ENCODE results near the gene ZG16B.

The ZG16B gene

GRCh38 chr16:2819939-2820835 lies 9.9 kb upstream of the ZG16B start:
- TF ChIP-seq CSDC2 (CRISPR knock-in tag; IDR thresholded peaks at IDR 0.05) (no peak), ZNF565 (CRISPR knock-in tag; conservative IDR thresholded peaks at IDR 0.05; ENCODE audit: low read depth) (no peak), ZNF8 (CRISPR knock-in tag; IDR thresholded peaks at IDR 0.05) (no peak), ARNTL (CRISPR knock-in tag; IDR thresholded peaks at IDR 0.05; ENCODE audit: borderline replicate concordance, low read depth) (no peak), TCF4 (CRISPR knock-in tag; IDR thresholded peaks at IDR 0.05; ENCODE audit: borderline replicate concordance) (no peak), BACH2 (CRISPR knock-in tag; IDR thresholded peaks at IDR 0.05; ENCODE audit: borderline replicate concordance) (no peak), CSRNP3 (CRISPR knock-in tag; IDR thresholded peaks at IDR 0.05) (no peak), GLIS3 (CRISPR knock-in tag; IDR thresholded peaks at IDR 0.05) (no peak), ESRRG (CRISPR knock-in tag; IDR thresholded peaks at IDR 0.05) (no peak), ZFP3 (CRISPR knock-in tag; IDR thresholded peaks at IDR 0.05) (no peak), ZC3H10 (CRISPR knock-in tag; IDR thresholded peaks at IDR 0.05) (no peak), TOX (CRISPR knock-in tag; IDR thresholded peaks at IDR 0.05; ENCODE audit: borderline replicate concordance) (no peak), SNAI2 (CRISPR knock-in tag; IDR thresholded peaks at IDR 0.05) (no peak), ZNF70 (CRISPR knock-in tag; IDR thresholded peaks at IDR 0.05) (no peak), ZFP30 (CRISPR knock-in tag; IDR thresholded peaks at IDR 0.05) (no peak), PPARA (CRISPR knock-in tag; IDR thresholded peaks at IDR 0.05; ENCODE audit: borderline replicate concordance) (no peak)
- TF ChIP-seq, protein P1, sequence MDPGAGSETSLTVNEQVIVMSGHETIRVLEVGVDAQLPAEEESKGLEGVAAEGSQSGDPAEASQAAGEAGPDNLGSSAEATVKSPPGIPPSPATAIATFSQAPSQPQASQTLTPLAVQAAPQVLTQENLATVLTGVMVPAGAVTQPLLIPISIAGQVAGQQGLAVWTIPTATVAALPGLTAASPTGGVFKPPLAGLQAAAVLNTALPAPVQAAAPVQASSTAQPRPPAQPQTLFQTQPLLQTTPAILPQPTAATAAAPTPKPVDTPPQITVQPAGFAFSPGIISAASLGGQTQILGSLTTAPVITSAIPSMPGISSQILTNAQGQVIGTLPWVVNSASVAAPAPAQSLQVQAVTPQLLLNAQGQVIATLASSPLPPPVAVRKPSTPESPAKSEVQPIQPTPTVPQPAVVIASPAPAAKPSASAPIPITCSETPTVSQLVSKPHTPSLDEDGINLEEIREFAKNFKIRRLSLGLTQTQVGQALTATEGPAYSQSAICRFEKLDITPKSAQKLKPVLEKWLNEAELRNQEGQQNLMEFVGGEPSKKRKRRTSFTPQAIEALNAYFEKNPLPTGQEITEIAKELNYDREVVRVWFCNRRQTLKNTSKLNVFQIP (CRISPR knock-in tag; IDR thresholded peaks at IDR 0.05; ENCODE audit: borderline replicate concordance, low read depth) = no peak
- TF ChIP-seq, protein P2, sequence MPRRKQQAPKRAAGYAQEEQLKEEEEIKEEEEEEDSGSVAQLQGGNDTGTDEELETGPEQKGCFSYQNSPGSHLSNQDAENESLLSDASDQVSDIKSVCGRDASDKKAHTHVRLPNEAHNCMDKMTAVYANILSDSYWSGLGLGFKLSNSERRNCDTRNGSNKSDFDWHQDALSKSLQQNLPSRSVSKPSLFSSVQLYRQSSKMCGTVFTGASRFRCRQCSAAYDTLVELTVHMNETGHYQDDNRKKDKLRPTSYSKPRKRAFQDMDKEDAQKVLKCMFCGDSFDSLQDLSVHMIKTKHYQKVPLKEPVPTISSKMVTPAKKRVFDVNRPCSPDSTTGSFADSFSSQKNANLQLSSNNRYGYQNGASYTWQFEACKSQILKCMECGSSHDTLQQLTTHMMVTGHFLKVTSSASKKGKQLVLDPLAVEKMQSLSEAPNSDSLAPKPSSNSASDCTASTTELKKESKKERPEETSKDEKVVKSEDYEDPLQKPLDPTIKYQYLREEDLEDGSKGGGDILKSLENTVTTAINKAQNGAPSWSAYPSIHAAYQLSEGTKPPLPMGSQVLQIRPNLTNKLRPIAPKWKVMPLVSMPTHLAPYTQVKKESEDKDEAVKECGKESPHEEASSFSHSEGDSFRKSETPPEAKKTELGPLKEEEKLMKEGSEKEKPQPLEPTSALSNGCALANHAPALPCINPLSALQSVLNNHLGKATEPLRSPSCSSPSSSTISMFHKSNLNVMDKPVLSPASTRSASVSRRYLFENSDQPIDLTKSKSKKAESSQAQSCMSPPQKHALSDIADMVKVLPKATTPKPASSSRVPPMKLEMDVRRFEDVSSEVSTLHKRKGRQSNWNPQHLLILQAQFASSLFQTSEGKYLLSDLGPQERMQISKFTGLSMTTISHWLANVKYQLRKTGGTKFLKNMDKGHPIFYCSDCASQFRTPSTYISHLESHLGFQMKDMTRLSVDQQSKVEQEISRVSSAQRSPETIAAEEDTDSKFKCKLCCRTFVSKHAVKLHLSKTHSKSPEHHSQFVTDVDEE (CRISPR knock-in tag; IDR thresholded peaks at IDR 0.05) = no peak
- TF ChIP-seq, protein P3, sequence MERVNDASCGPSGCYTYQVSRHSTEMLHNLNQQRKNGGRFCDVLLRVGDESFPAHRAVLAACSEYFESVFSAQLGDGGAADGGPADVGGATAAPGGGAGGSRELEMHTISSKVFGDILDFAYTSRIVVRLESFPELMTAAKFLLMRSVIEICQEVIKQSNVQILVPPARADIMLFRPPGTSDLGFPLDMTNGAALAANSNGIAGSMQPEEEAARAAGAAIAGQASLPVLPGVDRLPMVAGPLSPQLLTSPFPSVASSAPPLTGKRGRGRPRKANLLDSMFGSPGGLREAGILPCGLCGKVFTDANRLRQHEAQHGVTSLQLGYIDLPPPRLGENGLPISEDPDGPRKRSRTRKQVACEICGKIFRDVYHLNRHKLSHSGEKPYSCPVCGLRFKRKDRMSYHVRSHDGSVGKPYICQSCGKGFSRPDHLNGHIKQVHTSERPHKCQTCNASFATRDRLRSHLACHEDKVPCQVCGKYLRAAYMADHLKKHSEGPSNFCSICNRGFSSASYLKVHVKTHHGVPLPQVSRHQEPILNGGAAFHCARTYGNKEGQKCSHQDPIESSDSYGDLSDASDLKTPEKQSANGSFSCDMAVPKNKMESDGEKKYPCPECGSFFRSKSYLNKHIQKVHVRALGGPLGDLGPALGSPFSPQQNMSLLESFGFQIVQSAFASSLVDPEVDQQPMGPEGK (CRISPR knock-in tag; IDR thresholded peaks at IDR 0.05; ENCODE audit: borderline replicate concordance) = no peak
- ATAC-seq = no peak

- ATAC-seq = no peak; the same call in 2 of the 3 replicates
- TF ChIP-seq, protein P3 (CRISPR knock-in tag; IDR thresholded peaks at IDR 0.05; ENCODE audit: borderline replicate concordance) = no peak
- no peak for TF ChIP-seq CREB5 (CRISPR knock-in tag; IDR thresholded peaks at IDR 0.05; ENCODE audit: low read depth)
- TF ChIP-seq ESRRG (CRISPR knock-in tag; IDR thresholded peaks at IDR 0.05) = no peak
- TF ChIP-seq RARB (CRISPR knock-in tag; IDR thresholded peaks at IDR 0.05) = no peak
- TF ChIP-seq GLIS3 (CRISPR knock-in tag; IDR thresholded peaks at IDR 0.05) = no peak
- TF ChIP-seq ZNF8 (CRISPR knock-in tag; IDR thresholded peaks at IDR 0.05) = no peak
- TF ChIP-seq CSRNP3 (CRISPR knock-in tag; IDR thresholded peaks at IDR 0.05) = no peak
Observed at GRCh38 chr16:2820836-2821486, 9.1 kb upstream of the ZG16B start.

Data from SK-N-SH treated with all-trans-retinoic acid at 6 μM for 48 hours (cell line).